Osteoblast (primary cell): ENCODE measurements around the gene SS18L1. TPM values are rescaled to one million over a fixed set of nuclear protein-coding genes. Genes with fewer than 3 reads are reported as not detected.

Experiments
- DNase-seq: peaks from one replicate; pipeline ENCODE4 v3.0.0; 2011; ENCODE audit warnings: low spot score, mixed read lengths; ENCODE audit not compliant: insufficient read length; ENCODE audit errors: missing footprints
- H2AFZ ChIP-seq: 2 replicates; pipeline ENCODE4 v1.6.0; 2011; ENCODE audit warnings: mild to moderate bottlenecking, low read length
- H3K27ac ChIP-seq: 2 replicates; pipeline ENCODE4 v1.5.1; 2011; ENCODE audit warnings: mild to moderate bottlenecking, low read depth, low read length, moderate library complexity
- H3K27me3 ChIP-seq: 2 replicates; pipeline ENCODE4 v1.6.0; 2012; ENCODE audit warnings: mild to moderate bottlenecking, control low read depth, inconsistent platforms, low read length, moderate library complexity; ENCODE audit not compliant: insufficient read depth
- H3K36me3 ChIP-seq: 2 replicates; pipeline ENCODE4 v1.5.1; 2011; ENCODE audit warnings: mild to moderate bottlenecking, low read length, control low read depth, moderate library complexity; ENCODE audit not compliant: insufficient read depth
- H3K4me1 ChIP-seq: 2 replicates; pipeline ENCODE4 v1.5.1; 2011; ENCODE audit warnings: mild to moderate bottlenecking, low read length, control low read depth, moderate library complexity; ENCODE audit not compliant: insufficient read depth
- H3K4me2 ChIP-seq: 2 replicates; pipeline ENCODE4 v1.6.0; 2011; ENCODE audit warnings: mild to moderate bottlenecking, low read length; ENCODE audit not compliant: insufficient read depth
- H3K4me3 ChIP-seq: fragments of 200-600 bp; sonication (generic); 3 replicates; pipeline ENCODE4 v1.5.1; 2012; ENCODE audit warnings: mild to moderate bottlenecking, low read length, inconsistent platforms; ENCODE audit not compliant: insufficient read depth
- H3K79me2 ChIP-seq: 2 replicates; pipeline ENCODE4 v1.6.0; 2012; ENCODE audit warnings: mild to moderate bottlenecking, low read length, control low read depth, inconsistent platforms; ENCODE audit not compliant: insufficient read depth
- H3K9me3 ChIP-seq: 2 replicates; pipeline ENCODE4 v1.5.1; 2011; ENCODE audit warnings: low read depth, low read length, control low read depth
- H4K20me1 ChIP-seq: 2 replicates; pipeline ENCODE4 v1.6.0; 2012; ENCODE audit warnings: mild to moderate bottlenecking, low read length, control low read depth; ENCODE audit not compliant: insufficient read depth
- CTCF ChIP-seq: IDR thresholded peaks from 2 replicates; pipeline ENCODE4 v1.5.1; 2011; ENCODE audit warnings: mild to moderate bottlenecking, low read depth, low read length, moderate library complexity; ENCODE audit errors: extremely low read depth
- total RNA-seq: library from RNA; depleted of rRNA; stranded (reverse); fragments of >200 nt; gene quantifications from 2 replicates; pipeline ENCODE4 v1.2.3, GENCODE V29; 2012

SS18L1 gene
- total RNA-seq, 1 donor, result 12.7 TPM

GRCh38 chr20:62151835-62152364 lies 8.3 kb downstream of the SS18L1 start:
- DNase-seq, result peak; percentile 38
- H3K36me3 ChIP-seq, result peaks cover 6% of the 10 kb centered on the region
- H3K4me2 ChIP-seq, result no peak overlapping the region
- H3K27ac ChIP-seq, result no peak overlapping the region
- no peak for TF ChIP-seq CTCF
- no peaks in the 10 kb centered on the region for H3K4me1 ChIP-seq
- no peak overlapping the region for H3K4me3 ChIP-seq
- peaks cover 76% of the 10 kb centered on the region for H4K20me1 ChIP-seq
- no peaks in the 10 kb centered on the region for H3K9me3 ChIP-seq
- H3K79me2 ChIP-seq, result peaks cover 99% of the 10 kb centered on the region
- H2AFZ ChIP-seq, result no peak overlapping the region
- H3K27me3 ChIP-seq, result no peaks in the 10 kb centered on the region

- no peak overlapping the region for H3K4me2 ChIP-seq
- no peaks in the 10 kb centered on the region for H3K27me3 ChIP-seq
- H3K4me1 ChIP-seq, result peaks cover 9% of the 10 kb centered on the region
- H3K79me2 ChIP-seq, result peaks cover 94% of the 10 kb centered on the region
- H2AFZ ChIP-seq, result no peak overlapping the region
- no peak overlapping the region for H3K4me3 ChIP-seq
- H4K20me1 ChIP-seq, result peaks cover 54% of the 10 kb centered on the region
- peak; percentile 84 for DNase-seq
- no peak for TF ChIP-seq CTCF
- H3K27ac ChIP-seq, result no peak overlapping the region
- no peaks in the 10 kb centered on the region for H3K9me3 ChIP-seq
- H3K36me3 ChIP-seq, result peaks cover 6% of the 10 kb centered on the region
Observed at GRCh38 chr20:62155428-62156253, 12.1 kb downstream of the SS18L1 start.

GRCh38 chr20:62156254-62156556 lies 12.6 kb downstream of the SS18L1 start:
- H4K20me1 ChIP-seq, result peaks cover 49% of the 10 kb centered on the region
- H3K27ac ChIP-seq, result no peak overlapping the region
- H3K27me3 ChIP-seq, result no peaks in the 10 kb centered on the region
- TF ChIP-seq CTCF, result no peak
- peaks cover 92% of the 10 kb centered on the region for H3K79me2 ChIP-seq
- peaks cover 14% of the 10 kb centered on the region for H3K4me1 ChIP-seq
- no peaks in the 10 kb centered on the region for H3K9me3 ChIP-seq
- peaks cover 6% of the 10 kb centered on the region for H3K36me3 ChIP-seq
- no peak overlapping the region for H3K4me3 ChIP-seq
- H2AFZ ChIP-seq, result no peak overlapping the region
- H3K4me2 ChIP-seq, result no peak overlapping the region
- DNase-seq, result no peak

- DNase-seq, result peak; percentile 98
- H3K9me3 ChIP-seq, result no peaks in the 10 kb centered on the region
- H3K4me1 ChIP-seq, result peaks cover 20% of the 10 kb centered on the region
- no peak overlapping the region for H3K4me2 ChIP-seq
- H2AFZ ChIP-seq, result no peak overlapping the region
- peaks cover 46% of the 10 kb centered on the region for H4K20me1 ChIP-seq
- peaks cover 90% of the 10 kb centered on the region for H3K79me2 ChIP-seq
- peak; percentile 62 for TF ChIP-seq CTCF
- H3K4me3 ChIP-seq, result no peak overlapping the region
- H3K27me3 ChIP-seq, result no peaks in the 10 kb centered on the region
- H3K27ac ChIP-seq, result no peak overlapping the region
- H3K36me3 ChIP-seq, result peaks cover 6% of the 10 kb centered on the region
Observed at GRCh38 chr20:62156592-62157386, 13.2 kb downstream of the SS18L1 start.
